Activated CD4-positive, alpha-beta T cell treated with anti-CD3 and anti-CD28 coated beads for 36 hours (primary cell): ENCODE data around the gene CLEC16A. TPM values are rescaled to one million over a fixed set of nuclear protein-coding genes. Genes with fewer than 3 reads are reported as not detected.

Source experiments
- ATAC-seq: fragments of 200-7000 bp; cut with Tn5 transposase; one replicate; pipeline ENCODE4 v1.10.0; 2021; ENCODE audit warnings: mild to moderate bottlenecking, moderate library complexity
- CTCF ChIA-PET: fragments of 350-600 bp; sonication (Branson Sonifier 250); formaldehyde crosslinking; loops from one replicate; lab custom pipeline; 2021; ENCODE audit warnings: antibody characterized with exemption; lab: Charles Lee
- POLR2A ChIA-PET: fragments of 350-600 bp; sonication (Branson Sonifier 250); formaldehyde crosslinking; loops from one replicate; lab custom pipeline; 2021; ENCODE audit warnings: antibody characterized with exemption, inconsistent platforms; lab: Charles Lee
- DNase-seq: peaks from one replicate; pipeline ENCODE4 v3.0.0-alpha.2; 2020
- H3K27ac Mint-ChIP-seq: one replicate; pipeline ENCODE4 v1.8.0; 2021; ENCODE audit warnings: mixed read lengths
- H3K27me3 Mint-ChIP-seq: one replicate; pipeline ENCODE4 v1.8.0; 2021; ENCODE audit warnings: mixed read lengths
- H3K36me3 Mint-ChIP-seq: one replicate; pipeline ENCODE4 v1.8.0; 2021; ENCODE audit warnings: low read depth, mixed read lengths
- H3K4me1 Mint-ChIP-seq: one replicate; pipeline ENCODE4 v1.8.0; 2021; ENCODE audit warnings: mixed read lengths
- H3K4me3 Mint-ChIP-seq: one replicate; pipeline ENCODE4 v1.8.0; 2021; ENCODE audit warnings: mild to moderate bottlenecking, moderate library complexity, mixed read lengths
- H3K9me3 Mint-ChIP-seq: one replicate; pipeline ENCODE4 v1.8.0; 2021; ENCODE audit warnings: low read depth, mixed read lengths
- intact Hi-C, 2 experiments: fragments of 100-400 bp; cut with DNase I in 1 of 2; cut with micrococcal nuclease in 1 of 2; formaldehyde crosslinking; loops; one replicate each; pipeline versions ENCODE4 v1.14.2 to v1.15.1; 2022 to 2024; cut with DNase I, micrococcal nuclease
- total RNA-seq, 2 experiments: library from RNA; stranded (reverse); gene quantifications; one replicate each; pipeline ENCODE4 v1.2.3, GENCODE V29; 2021

CLEC16A gene
- total RNA-seq, 2 experiments from 2014 or later, result 23.5 to 25.4 TPM

GRCh38 chr16:11165349-11165748, 221.0 kb downstream of the CLEC16A start:
- intact Hi-C loops, result no loop called here
- no peaks in the 10 kb centered on the region for H3K27me3 Mint-ChIP-seq
- peaks cover 21% of the 10 kb centered on the region for H3K4me1 Mint-ChIP-seq
- H3K27ac Mint-ChIP-seq, result no peak overlapping the region
- H3K36me3 Mint-ChIP-seq, result peaks cover 22% of the 10 kb centered on the region
- ChIA-PET POLR2A (interaction anchor here (0.6 kb wide), 1 partner anchor 101 kb away, joined by 3 read pairs; no protein-coding TSS in a partner anchor), CTCF (interaction anchor here (0.6 to 1.3 kb wide), 3 partner anchors 60 to 93 kb away, joined by 3 to 6 read pairs (median 3); no protein-coding TSS in a partner anchor)
- DNase-seq, result no peak
- no peak for ATAC-seq
- no peaks in the 10 kb centered on the region for H3K9me3 Mint-ChIP-seq
- H3K4me3 Mint-ChIP-seq, result no peak overlapping the region

DNA sequence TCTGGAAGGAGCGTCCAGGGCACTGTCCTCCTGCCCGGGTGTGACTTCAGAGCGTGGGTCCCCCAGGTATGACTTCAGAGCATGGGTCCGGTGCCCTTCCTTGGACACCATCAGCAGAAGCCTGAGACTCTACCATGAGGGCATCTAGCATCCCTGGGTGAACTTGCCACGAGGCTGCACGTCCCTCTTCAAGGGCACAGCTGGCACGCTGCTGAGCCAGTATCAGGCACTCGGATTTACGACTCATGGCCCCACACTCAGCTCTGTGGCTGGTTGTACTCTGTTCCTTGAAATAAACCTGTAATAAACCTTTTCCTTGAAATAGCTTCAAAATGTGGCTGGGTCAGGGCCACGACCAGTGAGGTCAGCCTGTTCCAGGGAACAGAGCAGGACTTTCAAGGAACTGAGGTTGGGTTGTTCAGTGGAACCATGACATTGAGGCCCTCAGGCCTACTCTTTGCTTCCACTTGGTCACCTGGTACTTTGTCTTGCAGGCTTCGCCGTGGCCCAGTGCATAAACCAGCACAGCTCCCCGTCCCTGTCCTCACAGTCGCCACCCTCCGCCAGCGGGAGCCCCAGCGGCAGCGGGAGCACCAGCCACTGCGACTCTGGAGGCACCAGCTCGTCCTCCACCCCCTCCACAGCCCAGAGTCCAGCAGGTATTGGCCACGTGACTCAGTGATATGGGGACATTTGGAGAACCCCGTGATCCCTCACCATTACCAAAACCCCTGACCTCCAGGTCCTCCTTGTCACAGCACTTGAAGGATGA, 221.7 kb downstream of the CLEC16A start:
- no peak overlapping the region for H3K27ac Mint-ChIP-seq
- peaks cover 14% of the 10 kb centered on the region for H3K4me1 Mint-ChIP-seq
- ATAC-seq, result peak; percentile 39
- ChIA-PET CTCF (interaction anchor here (0.6 to 1.3 kb wide), 4 partner anchors 9 to 92 kb away, joined by 3 to 6 read pairs (median 3); no protein-coding TSS in a partner anchor), POLR2A (interaction anchor here (0.6 kb wide), 1 partner anchor 101 kb away, joined by 3 read pairs; no protein-coding TSS in a partner anchor)
- DNase-seq, result no peak
- peaks cover 15% of the 10 kb centered on the region for H3K36me3 Mint-ChIP-seq
- H3K9me3 Mint-ChIP-seq, result no peaks in the 10 kb centered on the region
- no peaks in the 10 kb centered on the region for H3K27me3 Mint-ChIP-seq
- intact Hi-C loops, result no loop called here
- no peak overlapping the region for H3K4me3 Mint-ChIP-seq

GRCh38 chr16:11167581-11167980, 223.2 kb downstream of the CLEC16A start:
- Mint-ChIP-seq H3K27ac (no peak overlapping the region), H3K36me3 (peaks cover 17% of the 10 kb centered on the region), H3K27me3 (no peaks in the 10 kb centered on the region), H3K9me3 (no peaks in the 10 kb centered on the region), H3K4me1 (peaks cover 6% of the 10 kb centered on the region), H3K4me3 (no peak overlapping the region)
- no peak for DNase-seq
- CTCF ChIA-PET, result interaction anchor here (0.6 kb wide), 1 partner anchor 73 kb away, joined by 3 read pairs; no protein-coding TSS in a partner anchor
- ATAC-seq, result no peak
- intact Hi-C loops, result no loop called here
- POLR2A ChIA-PET, result interaction anchor here (0.9 kb wide), 1 partner anchor 24 kb away, joined by 3 read pairs; no protein-coding TSS in a partner anchor

DNA sequence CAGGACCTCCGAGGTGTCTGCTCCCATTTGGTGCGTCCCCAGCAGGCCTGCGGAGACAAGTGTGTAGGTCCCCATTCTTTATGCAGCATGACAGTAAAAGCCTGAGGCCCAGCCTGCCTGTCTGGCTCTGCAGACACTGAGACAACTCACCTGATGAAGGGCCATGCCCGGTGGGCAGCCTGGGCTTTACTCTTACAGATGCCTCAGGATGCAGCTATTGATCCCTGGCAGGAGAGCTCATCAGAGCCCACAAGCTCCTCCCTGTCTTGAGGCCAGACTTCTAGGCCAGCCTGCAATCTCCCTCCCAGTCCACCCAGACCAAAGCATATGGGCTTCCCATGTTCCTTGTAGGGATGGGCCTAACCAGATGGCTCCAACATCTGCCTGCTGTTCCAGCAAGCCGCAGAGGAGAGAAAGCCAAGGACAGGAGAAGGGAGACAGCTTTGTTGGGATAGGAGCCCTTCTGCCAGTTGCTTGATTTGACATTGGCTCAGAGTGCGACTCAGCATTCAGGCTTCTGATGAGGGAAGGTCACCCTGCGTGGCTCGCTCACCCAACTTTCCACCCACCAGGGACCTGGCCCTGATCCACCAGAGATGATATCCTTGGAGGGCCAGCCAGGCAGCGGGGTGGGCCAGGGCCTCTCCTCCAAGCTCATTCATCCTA, 224.2 kb downstream of the CLEC16A start:
- ChIA-PET POLR2A (interaction anchor here (0.7 kb wide), 1 partner anchor 30 kb away, joined by 4 read pairs; no protein-coding TSS in a partner anchor), CTCF (interaction anchor here (0.5 to 0.6 kb wide), 2 partner anchors 72 to 175 kb away, joined by 3 read pairs; no protein-coding TSS in a partner anchor)
- Mint-ChIP-seq H3K27ac (no peak overlapping the region), H3K27me3 (no peaks in the 10 kb centered on the region), H3K36me3 (peaks cover 18% of the 10 kb centered on the region), H3K4me3 (no peak overlapping the region), H3K9me3 (no peaks in the 10 kb centered on the region), H3K4me1 (peaks cover 6% of the 10 kb centered on the region)
- ATAC-seq, result no peak
- no peak for DNase-seq
- intact Hi-C loops, result no loop called here

DNA sequence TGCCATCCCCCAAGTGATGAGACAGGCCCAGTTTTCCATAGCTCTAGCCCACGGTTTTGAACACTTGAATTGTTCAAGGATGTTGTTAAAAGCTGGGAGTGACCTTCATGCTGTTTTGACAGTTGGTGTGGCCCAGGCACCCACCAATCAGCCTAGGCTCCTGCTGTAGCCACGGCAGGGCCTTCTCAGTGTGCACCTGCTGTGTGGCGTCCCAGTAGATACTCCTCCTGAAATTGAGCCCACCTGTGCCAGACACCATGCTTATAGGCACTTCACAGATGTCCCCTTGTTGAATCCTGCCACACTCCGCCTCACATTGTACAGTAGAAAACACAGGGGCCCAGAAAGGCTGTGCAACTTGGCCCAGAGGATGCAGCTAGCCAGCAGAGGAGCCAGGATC, 225.3 kb downstream of the CLEC16A start:
- Mint-ChIP-seq H3K27ac (peak overlapping the region; percentile 51), H3K4me3 (no peak overlapping the region), H3K27me3 (no peaks in the 10 kb centered on the region), H3K36me3 (peaks cover 27% of the 10 kb centered on the region), H3K4me1 (peaks cover 7% of the 10 kb centered on the region), H3K9me3 (no peaks in the 10 kb centered on the region)
- no peak for DNase-seq
- ChIA-PET POLR2A (no interaction called here), CTCF (no interaction called here)
- no peak for ATAC-seq
- intact Hi-C loops, result no loop called here

DNA sequence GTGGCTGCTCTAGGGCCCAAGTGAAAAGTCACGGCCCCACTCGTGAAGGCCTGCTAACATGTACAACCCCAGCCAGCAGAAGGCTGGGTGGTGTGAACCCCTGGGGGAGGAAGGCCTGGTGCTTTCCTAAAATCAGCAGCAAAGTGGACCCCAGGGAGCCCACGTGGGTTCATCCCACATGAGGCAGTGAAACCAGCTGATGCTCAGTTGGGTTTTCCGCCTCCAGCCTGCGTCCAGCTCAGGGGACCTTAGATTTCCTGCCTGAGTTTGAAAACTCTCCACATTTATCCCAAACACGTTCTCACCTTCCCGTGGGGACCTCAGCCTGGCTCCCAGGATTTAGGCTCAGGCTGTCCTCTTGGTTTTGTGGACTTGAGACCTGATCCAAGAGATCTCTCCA, 225.8 kb downstream of the CLEC16A start:
- POLR2A ChIA-PET, result no interaction called here

GRCh38 chr16:11170696-11171447, 226.5 kb downstream of the CLEC16A start:
- no peak for ATAC-seq
- Mint-ChIP-seq H3K36me3 (peaks cover 35% of the 10 kb centered on the region), H3K27me3 (no peaks in the 10 kb centered on the region), H3K9me3 (no peaks in the 10 kb centered on the region), H3K4me1 (peaks cover 19% of the 10 kb centered on the region), H3K27ac (no peak overlapping the region), H3K4me3 (no peak overlapping the region)
- intact Hi-C loops, result no loop called here
- DNase-seq, result no peak
- POLR2A ChIA-PET, result no interaction called here
- CTCF ChIA-PET, result no interaction called here

More for the DNA sequence above, 225.8 kb downstream of the CLEC16A start:
- no peak for ATAC-seq
- Mint-ChIP-seq H3K27me3 (no peaks in the 10 kb centered on the region), H3K9me3 (no peaks in the 10 kb centered on the region), H3K4me1 (peaks cover 13% of the 10 kb centered on the region), H3K27ac (peak overlapping the region; percentile 51), H3K4me3 (no peak overlapping the region), H3K36me3 (peaks cover 33% of the 10 kb centered on the region)
- CTCF ChIA-PET, result no interaction called here
- intact Hi-C loops, result no loop called here
- DNase-seq, result no peak

DNA sequence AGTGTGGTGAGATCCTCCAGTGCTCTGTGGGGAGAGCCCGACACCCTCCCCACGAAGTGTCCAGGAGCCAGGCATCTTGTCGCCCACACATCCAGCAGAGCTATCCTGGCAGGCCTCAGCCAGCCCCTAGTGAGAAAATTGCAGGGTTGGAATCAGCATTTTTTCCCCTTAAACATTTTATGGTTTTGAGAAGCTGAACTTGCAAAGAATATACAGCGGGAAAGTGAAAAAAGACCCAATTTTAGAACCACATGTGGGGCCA, 227.0 kb downstream of the CLEC16A start:
- CTCF ChIA-PET, result no interaction called here
- Mint-ChIP-seq H3K36me3 (peaks cover 33% of the 10 kb centered on the region), H3K4me1 (peaks cover 22% of the 10 kb centered on the region), H3K27me3 (no peaks in the 10 kb centered on the region), H3K9me3 (no peaks in the 10 kb centered on the region), H3K4me3 (no peak overlapping the region), H3K27ac (no peak overlapping the region)
- POLR2A ChIA-PET, result no interaction called here
- ATAC-seq, result no peak
- intact Hi-C loops, result no loop called here
- no peak for DNase-seq

GRCh38 chr16:11171757-11172299, 227.5 kb downstream of the CLEC16A start:
- CTCF ChIA-PET, result no interaction called here
- Mint-ChIP-seq H3K36me3 (peaks cover 31% of the 10 kb centered on the region), H3K27me3 (no peaks in the 10 kb centered on the region), H3K4me3 (no peak overlapping the region), H3K9me3 (no peaks in the 10 kb centered on the region), H3K4me1 (peaks cover 26% of the 10 kb centered on the region), H3K27ac (no peak overlapping the region)
- intact Hi-C loops, result no loop called here
- no peak for DNase-seq
- ATAC-seq, result no peak
- POLR2A ChIA-PET, result no interaction called here

- Mint-ChIP-seq H3K27ac (no peak overlapping the region), H3K4me1 (peaks cover 32% of the 10 kb centered on the region), H3K9me3 (no peaks in the 10 kb centered on the region), H3K4me3 (no peak overlapping the region), H3K36me3 (peaks cover 21% of the 10 kb centered on the region), H3K27me3 (no peaks in the 10 kb centered on the region)
- ATAC-seq, result no peak
- CTCF ChIA-PET, result no interaction called here
- POLR2A ChIA-PET, result no interaction called here
- DNase-seq, result no peak
- intact Hi-C loops, result no loop called here
Observed at GRCh38 chr16:11173426-11173825, 229.1 kb downstream of the CLEC16A start.

- H3K4me1 Mint-ChIP-seq, result peaks cover 34% of the 10 kb centered on the region
- DNase-seq, result no peak
- intact Hi-C loops, result no loop called here
- H3K36me3 Mint-ChIP-seq, result peaks cover 25% of the 10 kb centered on the region
- peak overlapping the region; percentile 15 for H3K27ac Mint-ChIP-seq
- no peak overlapping the region for H3K4me3 Mint-ChIP-seq
- ChIA-PET CTCF (interaction anchor here (0.5 kb wide), 1 partner anchor 78 kb away, joined by 4 read pairs; no protein-coding TSS in a partner anchor), POLR2A (no interaction called here)
- ATAC-seq, result no peak
- no peaks in the 10 kb centered on the region for H3K27me3 Mint-ChIP-seq
- no peaks in the 10 kb centered on the region for H3K9me3 Mint-ChIP-seq
Observed at GRCh38 chr16:11174141-11174540, 229.8 kb downstream of the CLEC16A start.
